Prostate gland (tissue), 2 donors: ENCODE results near the gene TNFAIP1. TPM values are rescaled to one million over a fixed set of nuclear protein-coding genes. Genes with fewer than 3 reads are reported as not detected.

ENCODE experiments used
- DNase-seq: peaks from one replicate; pipeline ENCODE4 v3.0.0-alpha.2; 2019; ENCODE audit warnings: low spot score
- H3K27ac ChIP-seq, 2 donors: fragments of 200-600 bp; sonication (generic); 2 replicates each; pipeline ENCODE4 v1.5.1; 2017 to 2019
- H3K27me3 ChIP-seq: fragments of 200-600 bp; sonication (generic); replicated peaks from 2 replicates; pipeline ENCODE4 v1.5.1; 2019; ENCODE audit not compliant: insufficient read depth
- H3K36me3 ChIP-seq, 2 donors: fragments of 200-600 bp; sonication (generic); 1 replicate in 1 of 2; 2 replicates in 1 of 2; pipeline versions ENCODE4 v1.5.1 to v1.8.1; 2017 to 2019
- H3K4me1 ChIP-seq: fragments of 200-600 bp; sonication (generic); replicated peaks from 2 replicates; pipeline ENCODE4 v1.5.1; 2019
- H3K4me3 ChIP-seq, 2 donors: fragments of 200-600 bp; sonication (generic); 2 replicates each; pipeline ENCODE4 v1.5.1; 2017 to 2019
- H3K9me3 ChIP-seq: fragments of 200-600 bp; sonication (generic); 2 replicates; pipeline ENCODE4 v1.5.1; 2017
- CTCF ChIP-seq, 4 experiments: fragments of 200-600 bp in 2 of 4; fragments of 450-650 bp in 2 of 4; sonication (generic) in 2 of 4; IDR thresholded peaks; 1 replicate in 3 of 4; 2 replicates in 1 of 4; pipeline ENCODE4 v1.5.1; 2016 to 2019; ENCODE audit warnings: antibody characterized with exemption in 4 of 4, mild to moderate bottlenecking in 2 of 4, moderate library complexity in 2 of 4
- POLR2A ChIP-seq: fragments of 450-650 bp; IDR thresholded peaks from one replicate; pipeline ENCODE4 v1.6.1; 2016; ENCODE audit warnings: antibody characterized with exemption, mild to moderate bottlenecking
- POLR2AphosphoS5 ChIP-seq: sonication (generic); formaldehyde crosslinking; IDR thresholded peaks from one replicate; pipeline ENCODE4 v1.6.1; 2017; ENCODE audit warnings: antibody characterized with exemption
- WGBS: methylation state at CpG from one replicate; pipeline ENCODE4 v1.1.5; 2018; 5-methylcytosine and 5-hydroxymethylcytosine counted together
- intact Hi-C: fragments of 100-400 bp; cut with DNase I; formaldehyde crosslinking; loops from one replicate; pipeline ENCODE4 v1.14.2; 2022
- total RNA-seq, 2 donors: library from RNA; depleted of rRNA; stranded (reverse); fragments of >200 nt; gene quantifications; one replicate each; pipeline ENCODE4 v1.1.0, GENCODE V29; 2016

TNFAIP1 gene
- total RNA-seq, 2 donors from 2014 or later, result 32.2 to 63.1 TPM

- peak within 1 kb of the TSS; percentile 45 to 50 for H3K4me3 ChIP-seq
- peak; percentile 96 for DNase-seq
- H3K27me3 ChIP-seq, result no peaks in the 10 kb centered on the region
- no peaks in the 10 kb centered on the region for H3K9me3 ChIP-seq
- H3K27ac ChIP-seq, result peak within 1 kb of the TSS; percentile 23 to 24
- peaks cover 3% of the 10 kb centered on the region for H3K4me1 ChIP-seq
- under 1% methylated on average over 64 of the region's 72 CpGs for WGBS
- intact Hi-C loops, result no loop called here
- H3K36me3 ChIP-seq, result no peaks in the 10 kb centered on the region
- peak; percentile 93 for TF ChIP-seq POLR2AphosphoS5
- TF ChIP-seq POLR2A, result peak; percentile 45
- TF ChIP-seq CTCF (IDR thresholded peaks at IDR 0.05), result peak; percentile 28 to 39 (median 34)
Observed at GRCh38 chr17:28318759-28319597, 16.6 kb upstream of the TNFAIP1 start, which contains the start of gene TMEM97. Gene TMEM97 (plus strand): TSS chr17:28319200. CDS start chr17:28319240, 40 bp downstream.

- no peak for TF ChIP-seq POLR2A
- TF ChIP-seq POLR2AphosphoS5, result no peak
- no peak for TF ChIP-seq CTCF (IDR thresholded peaks at IDR 0.05)
- H3K4me1 ChIP-seq, result peaks cover 3% of the 10 kb centered on the region
- DNase-seq, result no peak
- intact Hi-C loops, result no loop called here
- H3K27me3 ChIP-seq, result no peaks in the 10 kb centered on the region
- H3K9me3 ChIP-seq, result no peaks in the 10 kb centered on the region
- peak overlapping the region; percentile 45 to 50 for H3K4me3 ChIP-seq
- no peaks in the 10 kb centered on the region for H3K36me3 ChIP-seq
- peak overlapping the region; percentile 23 to 24 for H3K27ac ChIP-seq
- WGBS, result 1% methylated on average over 7 of the region's 7 CpGs
Observed at GRCh38 chr17:28319598-28319935, 16.0 kb upstream of the TNFAIP1 start.

GRCh38 chr17:28320215-28321061 lies 15.1 kb upstream of the TNFAIP1 start:
- Histone ChIP-seq H3K27ac (no peak overlapping the region), H3K27me3 (no peaks in the 10 kb centered on the region), H3K4me1 (peaks cover 3% of the 10 kb centered on the region), H3K36me3 (no peaks in the 10 kb centered on the region), H3K4me3 (no peak overlapping the region), H3K9me3 (no peaks in the 10 kb centered on the region)
- DNase-seq, result no peak
- WGBS, result 71% methylated on average over 8 of the region's 8 CpGs
- no peak for TF ChIP-seq CTCF (IDR thresholded peaks at IDR 0.05)
- TF ChIP-seq POLR2AphosphoS5, result no peak
- TF ChIP-seq POLR2A, result no peak
- intact Hi-C loops, result no loop called here

GRCh38 chr17:28324267-28324745 lies 11.3 kb upstream of the TNFAIP1 start:
- peaks cover 0 to 3% of the 10 kb centered on the region in 2 donors for H3K36me3 ChIP-seq
- no peak overlapping the region for H3K4me3 ChIP-seq
- intact Hi-C loops, result no loop called here
- H3K4me1 ChIP-seq, result no peaks in the 10 kb centered on the region
- H3K27ac ChIP-seq, result no peak overlapping the region
- no peaks in the 10 kb centered on the region for H3K9me3 ChIP-seq
- DNase-seq, result no peak
- H3K27me3 ChIP-seq, result no peaks in the 10 kb centered on the region
- 77% methylated on average over 5 of the region's 5 CpGs for WGBS
- TF ChIP-seq POLR2A (no peak), POLR2AphosphoS5 (no peak), CTCF (IDR thresholded peaks at IDR 0.05) (no peak)
